ENCODE data around the gene ULBP3. TPM values are rescaled to one million over a fixed set of nuclear protein-coding genes. Genes with fewer than 3 reads are reported as not detected.
A peak's percentile ranks its signal among the peaks of the same experiment; 100 is the strongest.

ULBP3 gene
- total RNA-seq, 1 donor = 11.2 TPM

DNA sequence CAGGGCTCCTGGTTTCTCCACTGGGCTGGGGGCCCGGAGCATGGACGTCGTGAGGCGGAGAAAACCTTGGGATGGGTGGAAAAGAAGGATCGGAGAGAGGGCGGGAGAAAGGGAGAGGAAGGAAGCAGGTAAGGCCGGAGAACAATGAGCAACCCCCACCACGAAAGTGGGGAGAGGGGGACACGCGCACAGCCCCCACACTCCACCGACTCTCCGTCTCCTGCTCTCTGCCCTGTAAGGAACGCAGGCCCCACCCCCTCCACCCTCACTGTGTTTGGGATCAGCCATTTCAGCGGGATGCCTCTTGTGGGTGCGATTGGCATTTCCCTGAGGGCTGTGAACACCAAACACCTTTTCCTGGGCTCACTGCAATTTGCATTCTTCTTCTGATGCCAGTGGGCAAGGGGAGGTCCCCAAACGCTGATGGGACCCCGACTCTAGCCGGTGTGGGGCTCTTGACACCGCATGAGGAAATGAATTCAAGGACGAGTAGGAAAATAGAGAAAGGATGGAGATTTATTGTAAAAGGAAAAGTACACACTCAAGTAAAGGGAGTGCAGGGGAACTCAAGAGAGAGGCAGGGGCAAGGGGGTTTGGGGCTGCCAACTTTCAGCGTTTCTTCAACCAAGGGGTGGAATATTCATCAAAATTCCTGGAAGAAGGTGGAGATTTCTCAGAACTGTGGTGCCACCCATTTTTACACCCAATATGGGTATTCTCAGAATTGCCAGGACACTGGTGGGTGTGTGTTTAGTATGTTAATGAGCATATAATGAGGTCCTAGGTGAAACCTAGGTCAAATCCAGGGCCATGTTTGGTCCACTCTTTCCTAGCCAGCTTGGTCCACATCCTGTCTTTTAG, 30.5 kb downstream of the ULBP3 start:
- H4K20me1 ChIP-seq (ENCODE audit: insufficient read depth, low read length) = no peaks in the 10 kb centered on the region
- H3K27me3 ChIP-seq (ENCODE audit: insufficient read depth, low read length) = peaks cover 78% of the 10 kb centered on the region
- no peak overlapping the region for H3K27ac ChIP-seq (ENCODE audit: low read depth, low read length)
- DNase-seq (ENCODE audit: insufficient read length, low spot score, missing footprints) = no peak
- no peak overlapping the region for H3K4me3 ChIP-seq (ENCODE audit: insufficient read depth, low read length)
- no peaks in the 10 kb centered on the region for H3K79me2 ChIP-seq (ENCODE audit: insufficient read depth, low read length)
- TF ChIP-seq CTCF (IDR thresholded peaks at IDR 0.05; ENCODE audit: extremely low read depth, low read depth, low read length) = no peak
- H3K4me2 ChIP-seq (ENCODE audit: insufficient read depth, low read length) = no peak overlapping the region
- no peaks in the 10 kb centered on the region for H3K9me3 ChIP-seq (ENCODE audit: low read depth, low read length)
- H3K4me1 ChIP-seq (ENCODE audit: insufficient read depth, low read length) = no peaks in the 10 kb centered on the region
- no peak overlapping the region for H2AFZ ChIP-seq (ENCODE audit: low read length)
- no peaks in the 10 kb centered on the region for H3K36me3 ChIP-seq (ENCODE audit: insufficient read depth, low read length)

GRCh38 chr6:150037526-150038201, 31.3 kb downstream of the ULBP3 start:
- H3K79me2 ChIP-seq (ENCODE audit: insufficient read depth, low read length) = no peaks in the 10 kb centered on the region
- no peaks in the 10 kb centered on the region for H3K9me3 ChIP-seq (ENCODE audit: low read depth, low read length)
- no peak for DNase-seq (ENCODE audit: insufficient read length, low spot score, missing footprints)
- H3K4me1 ChIP-seq (ENCODE audit: insufficient read depth, low read length) = no peaks in the 10 kb centered on the region
- no peak overlapping the region for H3K27ac ChIP-seq (ENCODE audit: low read depth, low read length)
- H3K27me3 ChIP-seq (ENCODE audit: insufficient read depth, low read length) = peaks cover 74% of the 10 kb centered on the region
- no peaks in the 10 kb centered on the region for H4K20me1 ChIP-seq (ENCODE audit: insufficient read depth, low read length)
- no peak overlapping the region for H3K4me3 ChIP-seq (ENCODE audit: insufficient read depth, low read length)
- TF ChIP-seq CTCF (IDR thresholded peaks at IDR 0.05; ENCODE audit: extremely low read depth, low read depth, low read length) = no peak
- H3K4me2 ChIP-seq (ENCODE audit: insufficient read depth, low read length) = peak overlapping the region; percentile 36
- H3K36me3 ChIP-seq (ENCODE audit: insufficient read depth, low read length) = no peaks in the 10 kb centered on the region
- H2AFZ ChIP-seq (ENCODE audit: low read length) = no peak overlapping the region

GRCh38 chr6:150036081-150036480, 32.8 kb downstream of the ULBP3 start:
- Histone ChIP-seq H3K27me3 (ENCODE audit: insufficient read depth, low read length) (peaks cover 72% of the 10 kb centered on the region), H4K20me1 (ENCODE audit: insufficient read depth, low read length) (no peaks in the 10 kb centered on the region), H3K27ac (ENCODE audit: low read depth, low read length) (no peak overlapping the region), H2AFZ (ENCODE audit: low read length) (no peak overlapping the region), H3K4me2 (ENCODE audit: insufficient read depth, low read length) (no peak overlapping the region), H3K4me3 (ENCODE audit: insufficient read depth, low read length) (no peak overlapping the region), H3K4me1 (ENCODE audit: insufficient read depth, low read length) (no peaks in the 10 kb centered on the region), H3K9me3 (ENCODE audit: low read depth, low read length) (no peaks in the 10 kb centered on the region), H3K79me2 (ENCODE audit: insufficient read depth, low read length) (no peaks in the 10 kb centered on the region), H3K36me3 (ENCODE audit: insufficient read depth, low read length) (no peaks in the 10 kb centered on the region)
- TF ChIP-seq CTCF (IDR thresholded peaks at IDR 0.05; ENCODE audit: extremely low read depth, low read depth, low read length) = no peak
- no peak for DNase-seq (ENCODE audit: insufficient read length, low spot score, missing footprints)

GRCh38 chr6:150033207-150033771, 35.6 kb downstream of the ULBP3 start:
- peak; percentile 38 for DNase-seq (ENCODE audit: insufficient read length, low spot score, missing footprints)
- Histone ChIP-seq H3K36me3 (ENCODE audit: insufficient read depth, low read length) (no peaks in the 10 kb centered on the region), H4K20me1 (ENCODE audit: insufficient read depth, low read length) (no peaks in the 10 kb centered on the region), H2AFZ (ENCODE audit: low read length) (no peak overlapping the region), H3K79me2 (ENCODE audit: insufficient read depth, low read length) (no peaks in the 10 kb centered on the region), H3K27ac (ENCODE audit: low read depth, low read length) (no peak overlapping the region), H3K9me3 (ENCODE audit: low read depth, low read length) (no peaks in the 10 kb centered on the region), H3K27me3 (ENCODE audit: insufficient read depth, low read length) (peaks cover 55% of the 10 kb centered on the region), H3K4me2 (ENCODE audit: insufficient read depth, low read length) (no peak overlapping the region), H3K4me3 (ENCODE audit: insufficient read depth, low read length) (no peak overlapping the region), H3K4me1 (ENCODE audit: insufficient read depth, low read length) (no peaks in the 10 kb centered on the region)
- no peak for TF ChIP-seq CTCF (IDR thresholded peaks at IDR 0.05; ENCODE audit: extremely low read depth, low read depth, low read length)
